Neural cell (in vitro differentiated cells): ENCODE measurements around the gene MPDZ. TPM values are rescaled to one million over a fixed set of nuclear protein-coding genes. Genes with fewer than 3 reads are reported as not detected.

Experiments used
- H2AFZ ChIP-seq: fragments of 200-600, 300-800 bp; sonication (generic), shearing (Covaris generic); 2 replicates; pipeline ENCODE4 v1.6.0; 2014; ENCODE audit warnings: low read depth, mild to moderate bottlenecking, antibody characterized with exemption, low read length, moderate library complexity
- H3F3A ChIP-seq: fragments of 200-600 bp; shearing (Covaris generic); 2 replicates; pipeline ENCODE4 v1.6.1; 2016; ENCODE audit warnings: mild to moderate bottlenecking, moderate library complexity, mixed read lengths, antibody characterized with exemption, low read length; ENCODE audit not compliant: insufficient read depth, poor library complexity, severe bottlenecking
- H3K27ac ChIP-seq: fragments of 200-600, 300-800 bp; sonication (generic), shearing (Covaris generic); 2 replicates; pipeline ENCODE4 v1.5.1; 2014; ENCODE audit warnings: mild to moderate bottlenecking, low read length, moderate library complexity
- H3K27me3 ChIP-seq: fragments of 300-800, 200-600 bp; sonication (generic), shearing (Covaris generic); 2 replicates; pipeline ENCODE4 v1.6.0; 2014; ENCODE audit warnings: mild to moderate bottlenecking, low read depth, low read length, moderate library complexity; ENCODE audit not compliant: insufficient read depth
- H3K36me3 ChIP-seq: fragments of 300-800, 200-600 bp; sonication (generic), shearing (Covaris generic); 2 replicates; pipeline ENCODE4 v1.5.1; 2014; ENCODE audit warnings: mild to moderate bottlenecking, antibody characterized with exemption, low read length, moderate library complexity; ENCODE audit not compliant: insufficient read depth
- H3K4me2 ChIP-seq: fragments of 300-800, 200-600 bp; sonication (generic), shearing (Covaris generic); 2 replicates; pipeline ENCODE4 v1.6.0; 2014; ENCODE audit warnings: mild to moderate bottlenecking, low read length
- H3K4me3 ChIP-seq: fragments of 300-800, 200-600 bp; sonication (generic), shearing (Covaris generic); 2 replicates; pipeline ENCODE4 v1.5.1; 2014; ENCODE audit warnings: mild to moderate bottlenecking, low read length, moderate library complexity
- H3K79me2 ChIP-seq: fragments of 200-600 bp; shearing (Covaris generic); replicated peaks from 2 replicates; pipeline ENCODE4 v1.6.0; 2014; ENCODE audit warnings: mild to moderate bottlenecking, low read length, moderate library complexity; ENCODE audit not compliant: insufficient read depth
- H3K9ac ChIP-seq: fragments of 300-800, 200-600 bp; sonication (generic), shearing (Covaris generic); 2 replicates; pipeline ENCODE4 v1.6.1; 2016; ENCODE audit warnings: mild to moderate bottlenecking, low read length, mixed read lengths
- H3K9me2 ChIP-seq: fragments of 200-600 bp; shearing (Covaris generic); 2 replicates; pipeline ENCODE4 v1.6.1; 2016; ENCODE audit warnings: mild to moderate bottlenecking, low read length, mixed read lengths; ENCODE audit not compliant: insufficient read depth
- H3K9me3 ChIP-seq: fragments of 200-600, 300-800 bp; sonication (generic), shearing (Covaris generic); 2 replicates; pipeline ENCODE4 v1.6.1; 2016; ENCODE audit warnings: mild to moderate bottlenecking, mixed run types, low read length, moderate library complexity, mixed read lengths
- H4K20me1 ChIP-seq: fragments of 200-600 bp; shearing (Covaris generic); 2 replicates; pipeline ENCODE4 v1.6.1; 2016; ENCODE audit warnings: mild to moderate bottlenecking, mixed run types; ENCODE audit not compliant: insufficient read depth
- CTCF ChIP-seq: fragments of 450-650 bp; IDR thresholded peaks from 2 replicates; pipeline ENCODE4 v1.5.1; 2014; ENCODE audit warnings: antibody characterized with exemption, mild to moderate bottlenecking, moderate library complexity; ENCODE audit not compliant: poor library complexity, severe bottlenecking
- EP300 ChIP-seq: fragments of 450-650 bp; conservative IDR thresholded peaks from 2 replicates; pipeline ENCODE4 v1.6.1; 2014; ENCODE audit warnings: antibody characterized with exemption, mild to moderate bottlenecking, moderate library complexity; ENCODE audit not compliant: poor library complexity, severe bottlenecking
- EZH2 ChIP-seq: fragments of 200-600, 300-800 bp; shearing (Covaris generic), sonication (generic); IDR thresholded peaks from 2 replicates; pipeline ENCODE4 v1.6.1; 2014; ENCODE audit warnings: antibody characterized with exemption, low read length, borderline replicate concordance, mild to moderate bottlenecking; ENCODE audit not compliant: insufficient read depth, poor library complexity, severe bottlenecking
- MXI1 ChIP-seq: fragments of 450-650 bp; conservative IDR thresholded peaks from 2 replicates; pipeline ENCODE4 v1.6.1; 2014; ENCODE audit warnings: antibody characterized with exemption, mild to moderate bottlenecking; ENCODE audit not compliant: poor library complexity, severe bottlenecking
- POLR2AphosphoS5 ChIP-seq: IDR thresholded peaks from 2 replicates; pipeline ENCODE4 v1.6.1; 2012
- RAD21 ChIP-seq: fragments of 450-650 bp; conservative IDR thresholded peaks from 2 replicates; pipeline ENCODE4 v1.6.1; 2014; ENCODE audit warnings: antibody characterized with exemption, mild to moderate bottlenecking, moderate library complexity
- REST ChIP-seq: IDR thresholded peaks from 2 replicates; pipeline ENCODE4 v1.6.1; 2012; ENCODE audit warnings: borderline replicate concordance
- SMC3 ChIP-seq: fragments of 450-650 bp; conservative IDR thresholded peaks from 2 replicates; pipeline ENCODE4 v1.6.1; 2014; ENCODE audit warnings: antibody characterized with exemption, mild to moderate bottlenecking, moderate library complexity; ENCODE audit not compliant: poor library complexity
- TAF1 ChIP-seq: IDR thresholded peaks from 2 replicates; pipeline ENCODE4 v1.6.1; 2012; ENCODE audit warnings: low read depth
- polyA plus RNA-seq: library from polyadenylated mRNA; depleted of rRNA; stranded (reverse); fragments of >200 nt; gene quantifications from 2 replicates; pipeline ENCODE4 v1.2.3, GENCODE V29; 2014

MPDZ gene
- polyA plus RNA-seq, 1 donor from 2014 or later: 13.1 TPM

- Histone ChIP-seq H3K9me3 (no peaks in the 10 kb centered on the region), H3K79me2 (no peaks in the 10 kb centered on the region), H3K4me2 (no peak overlapping the region), H3K9me2 (no peaks in the 10 kb centered on the region), H2AFZ (no peak overlapping the region), H3K27ac (no peak overlapping the region), H3K27me3 (no peaks in the 10 kb centered on the region), H3K4me3 (no peak overlapping the region), H3F3A (no peaks in the 10 kb centered on the region), H3K36me3 (no peaks in the 10 kb centered on the region), H4K20me1 (no peaks in the 10 kb centered on the region), H3K9ac (no peak overlapping the region)
- TF ChIP-seq CTCF (no peak), SMC3 (no peak), EP300 (no peak), POLR2AphosphoS5 (no peak), MXI1 (no peak), RAD21 (no peak), EZH2 (no peak), REST (no peak), TAF1 (no peak)
Measured at GRCh38 chr9:13151489-13151888, 128.0 kb downstream of the MPDZ start.

GRCh38 chr9:13149454-13149853 is 130.0 kb downstream of the MPDZ start:
- no peak overlapping the region for H3K4me3 ChIP-seq
- no peaks in the 10 kb centered on the region for H3K27me3 ChIP-seq
- no peak overlapping the region for H2AFZ ChIP-seq
- no peak overlapping the region for H3K4me2 ChIP-seq
- H4K20me1 ChIP-seq: no peaks in the 10 kb centered on the region
- no peak overlapping the region for H3K9ac ChIP-seq
- no peaks in the 10 kb centered on the region for H3K36me3 ChIP-seq
- no peaks in the 10 kb centered on the region for H3K9me3 ChIP-seq
- no peak for TF ChIP-seq REST
- TF ChIP-seq MXI1: no peak
- TF ChIP-seq SMC3: no peak
- TF ChIP-seq TAF1: no peak
- no peak for TF ChIP-seq EP300
- TF ChIP-seq POLR2AphosphoS5: no peak
- no peak for TF ChIP-seq CTCF
- no peak for TF ChIP-seq EZH2
- TF ChIP-seq RAD21: no peak
- no peaks in the 10 kb centered on the region for H3F3A ChIP-seq
- H3K79me2 ChIP-seq: no peaks in the 10 kb centered on the region
- no peak overlapping the region for H3K27ac ChIP-seq
- no peaks in the 10 kb centered on the region for H3K9me2 ChIP-seq
